HG03139 (cell line): ENCODE data around the gene SF3A1.

Source experiments
- ATAC-seq: cut with Tn5 transposase; IDR thresholded peaks from one replicate; pipeline ENCODE4 v1.9.1; 2021; ENCODE audit not compliant: unreplicated experiment

Gene SF3A1

GRCh38 chr22:30325724-30326254 lies 30.9 kb downstream of the SF3A1 start:
- no peak for ATAC-seq

GRCh38 chr22:30325065-30325720 lies 31.5 kb downstream of the SF3A1 start:
- no peak for ATAC-seq

DNA sequence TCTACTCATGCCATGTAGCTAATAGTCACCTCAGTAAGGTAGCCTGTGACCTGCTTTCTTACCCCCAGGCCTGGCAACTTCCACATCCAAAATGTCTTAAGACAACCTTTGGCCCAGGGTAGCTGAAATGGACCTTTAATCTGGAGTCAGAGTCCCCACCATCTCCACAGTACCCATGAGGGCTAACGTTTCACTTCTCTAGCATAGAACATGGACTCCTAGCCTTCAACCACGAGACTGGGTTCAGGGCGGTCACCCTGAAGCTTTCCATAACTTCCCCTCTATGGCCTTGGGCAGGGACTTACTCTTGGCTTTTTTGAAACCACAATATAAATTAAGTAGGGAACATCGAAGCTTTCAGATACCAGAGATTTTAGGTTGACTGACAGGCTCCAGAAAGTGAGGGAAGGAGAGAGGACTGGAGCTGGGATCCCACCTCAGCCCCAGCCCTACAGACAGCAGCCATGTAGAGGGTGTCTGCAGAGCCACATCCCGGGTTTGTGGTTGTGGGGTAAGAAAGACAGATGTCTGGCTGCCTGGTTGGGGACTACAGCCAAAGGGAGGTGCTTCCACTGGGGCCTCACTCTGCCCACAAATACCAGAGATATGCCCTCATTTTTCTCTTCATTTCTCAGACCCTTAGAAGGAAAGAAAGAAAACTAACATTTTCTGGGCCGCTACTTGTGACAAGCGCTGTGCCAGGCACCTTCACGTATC lies 32.5 kb downstream of the SF3A1 start:
- ATAC-seq = no peak

DNA sequence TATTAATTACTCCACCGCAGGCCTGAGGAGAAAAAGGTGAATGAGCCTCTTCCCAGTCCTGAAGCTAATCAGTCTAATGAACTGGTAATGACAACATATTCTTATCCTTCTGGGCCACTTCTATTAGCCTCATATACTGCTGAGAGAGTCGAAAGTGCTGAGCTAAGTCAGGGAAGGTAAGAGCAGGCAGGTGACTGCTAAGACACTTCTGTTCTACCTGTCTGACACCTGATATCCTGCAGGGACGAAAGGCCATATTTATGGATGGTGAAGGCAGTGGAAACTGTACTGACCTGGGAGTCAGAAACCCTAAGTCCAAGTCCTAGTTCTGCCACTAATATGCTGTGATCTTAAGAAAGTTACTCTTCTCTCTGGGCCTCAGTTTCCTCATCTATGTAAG lies 33.4 kb downstream of the SF3A1 start:
- ATAC-seq = no peak

DNA sequence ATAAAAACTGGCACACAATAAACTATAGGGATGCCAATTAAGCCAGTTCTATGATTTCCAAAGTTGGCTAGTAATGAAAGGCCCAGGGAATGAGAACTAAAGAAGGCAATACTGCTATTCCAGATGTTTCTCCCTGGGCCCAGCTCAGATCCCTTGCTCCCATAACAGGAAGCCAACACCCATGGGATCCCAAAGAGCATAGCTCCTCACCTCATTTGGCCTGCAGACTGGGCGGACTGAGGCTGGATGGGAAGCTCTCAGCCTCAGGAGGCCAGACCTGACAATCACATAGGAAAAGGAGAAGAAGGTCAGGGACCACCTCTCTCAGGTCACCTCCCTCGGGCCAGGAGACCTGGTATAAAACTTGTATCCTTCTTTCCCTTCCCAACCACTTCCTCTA lies 35.2 kb downstream of the SF3A1 start:
- ATAC-seq = no peak

DNA sequence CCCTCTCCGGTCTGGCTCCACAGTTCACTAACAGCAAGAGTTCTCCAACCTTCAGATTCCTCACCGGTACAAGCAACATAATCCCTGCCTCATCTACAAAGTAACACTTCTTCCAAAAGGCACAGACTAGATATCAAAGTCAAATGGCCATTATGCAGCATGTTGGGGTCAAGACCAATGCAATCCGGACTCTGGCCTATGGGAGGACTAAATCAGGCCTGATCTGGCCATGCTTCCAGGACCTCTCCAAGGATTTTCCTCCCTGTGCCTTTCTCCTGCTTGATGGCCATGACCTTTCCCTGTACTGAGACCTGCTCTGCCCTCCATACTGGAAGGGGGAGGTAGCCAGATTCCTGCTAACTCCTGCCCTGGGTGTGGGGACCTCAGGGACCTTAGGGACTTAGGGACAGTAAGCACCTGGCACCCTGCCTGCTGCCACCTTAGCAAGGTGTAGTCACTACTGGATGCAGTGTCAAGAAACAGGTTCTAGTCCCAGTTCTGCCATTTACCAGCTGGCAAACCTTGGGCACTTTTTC lies 36.6 kb downstream of the SF3A1 start:
- no peak for ATAC-seq

DNA sequence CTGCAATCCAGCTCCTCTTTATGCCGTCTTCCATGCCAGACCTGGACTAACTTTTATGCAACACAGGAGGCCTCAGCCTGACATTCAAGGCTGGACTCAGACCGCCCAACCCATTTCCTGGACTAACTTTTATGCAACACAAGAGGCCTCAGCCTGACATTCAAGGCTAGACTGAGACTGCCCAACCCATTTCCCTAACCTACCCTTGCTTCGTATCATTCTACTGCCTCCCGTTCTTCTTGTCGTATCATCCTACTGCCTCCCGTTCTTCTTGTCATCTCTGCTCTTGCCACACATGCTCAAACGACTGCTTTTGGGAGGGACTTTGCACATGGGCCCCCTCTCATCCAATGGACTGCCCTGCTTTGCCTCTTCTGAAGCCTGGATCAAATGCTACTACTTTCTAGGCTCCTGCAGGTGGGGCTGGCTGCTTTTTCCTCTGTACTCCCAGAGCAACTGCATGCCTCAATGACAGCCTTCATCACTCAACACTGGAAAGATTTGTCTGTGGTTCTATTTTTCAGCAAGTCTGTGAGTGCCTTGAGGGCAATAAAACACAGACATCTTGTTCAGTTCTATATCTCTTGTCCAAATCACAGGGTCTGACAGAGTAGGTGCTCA lies 37.8 kb downstream of the SF3A1 start:
- ATAC-seq = no peak

GRCh38 chr22:30317778-30318177 lies 38.9 kb downstream of the SF3A1 start:
- ATAC-seq = no peak

DNA sequence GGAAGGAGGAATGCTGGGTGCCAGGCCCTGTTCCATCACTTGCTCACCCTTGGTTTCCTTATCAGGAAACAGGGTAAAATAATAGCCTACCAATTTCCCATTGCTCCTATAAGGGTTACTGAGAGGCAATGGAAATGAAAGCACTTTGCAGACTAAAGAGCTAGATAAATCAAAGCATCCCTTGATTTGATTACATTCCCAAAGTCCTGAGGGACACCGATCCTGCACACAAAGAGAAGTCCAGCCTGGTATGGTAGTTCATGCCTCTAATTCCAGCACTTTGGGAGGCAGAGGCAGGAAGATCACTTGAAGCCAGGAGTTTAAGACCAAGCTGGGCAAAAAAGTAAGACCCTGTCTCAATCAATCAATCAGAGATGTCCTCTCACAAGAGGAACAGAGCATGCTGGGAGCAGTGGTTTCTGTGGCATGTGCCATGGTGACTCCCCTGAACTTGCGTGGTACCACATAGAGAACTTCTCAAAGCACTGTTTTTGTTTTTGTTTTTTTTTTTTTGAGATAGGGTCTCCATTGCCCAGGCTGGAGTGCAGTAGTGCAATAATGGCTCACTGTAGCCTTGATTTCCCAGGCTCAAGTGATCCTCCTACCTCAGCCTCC lies 40.6 kb downstream of the SF3A1 start:
- ATAC-seq = no peak

- ATAC-seq = no peak
Observed at GRCh38 chr22:30314915-30315314, 41.8 kb downstream of the SF3A1 start.

DNA sequence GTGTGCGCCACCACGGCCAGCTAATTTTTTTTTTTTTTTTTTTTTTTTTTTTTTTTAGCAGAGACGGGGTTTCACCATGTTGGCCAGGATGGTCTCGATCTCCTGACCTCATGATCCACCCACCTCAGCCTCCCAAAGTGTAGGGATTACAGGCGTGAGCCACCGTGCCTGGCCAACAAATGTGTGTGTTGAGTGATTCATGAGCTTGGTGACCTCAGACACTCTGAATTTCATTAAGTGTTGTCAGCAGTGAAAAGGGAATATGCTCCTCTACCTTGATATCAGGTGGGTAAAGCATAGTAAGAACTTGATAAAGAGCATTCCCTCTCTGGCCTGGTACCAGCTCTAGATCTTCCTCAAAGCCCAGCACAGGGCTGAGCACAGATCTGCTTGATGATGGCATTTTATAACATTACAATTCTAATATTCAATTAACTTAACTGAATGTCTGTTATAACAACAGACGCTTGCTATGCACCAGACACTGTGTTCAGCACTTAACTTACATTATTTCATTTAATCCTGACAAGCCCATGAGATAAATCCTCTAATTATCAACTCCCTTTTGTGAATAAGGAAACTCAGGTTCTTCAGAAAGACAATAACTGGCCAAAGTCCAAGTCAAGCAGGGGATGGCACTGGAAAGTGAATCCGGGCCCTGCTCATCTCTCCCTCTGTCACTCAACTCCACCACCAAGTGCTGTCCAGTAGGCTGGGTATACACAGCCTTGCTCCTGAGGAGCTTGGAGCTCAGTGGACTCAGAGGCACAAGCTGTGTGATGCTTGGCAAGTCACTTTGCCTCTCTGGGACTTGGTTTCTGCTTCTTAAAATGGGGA lies 42.9 kb downstream of the SF3A1 start:
- no peak for ATAC-seq

DNA sequence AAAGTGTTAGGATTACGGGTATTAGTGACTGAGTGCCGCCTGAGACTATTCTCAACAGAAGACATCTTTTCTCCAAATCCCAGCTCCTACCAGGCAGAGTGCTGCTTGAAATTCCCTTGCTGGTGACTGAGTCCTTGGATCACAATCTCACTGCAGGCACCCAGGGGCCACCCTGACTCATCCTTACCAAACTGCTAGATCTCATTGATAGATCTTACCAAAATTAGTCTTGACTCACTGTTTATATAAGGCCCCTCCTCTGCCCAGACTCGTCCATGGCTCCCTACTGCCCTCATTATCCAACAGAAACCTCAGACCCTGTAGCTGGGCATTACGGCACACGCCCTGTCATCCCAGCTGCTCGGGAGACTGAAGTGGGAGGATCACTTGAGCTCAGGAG lies 44.6 kb downstream of the SF3A1 start:
- ATAC-seq = no peak

GRCh38 chr22:30310881-30311771 lies 45.6 kb downstream of the SF3A1 start:
- no peak for ATAC-seq

DNA sequence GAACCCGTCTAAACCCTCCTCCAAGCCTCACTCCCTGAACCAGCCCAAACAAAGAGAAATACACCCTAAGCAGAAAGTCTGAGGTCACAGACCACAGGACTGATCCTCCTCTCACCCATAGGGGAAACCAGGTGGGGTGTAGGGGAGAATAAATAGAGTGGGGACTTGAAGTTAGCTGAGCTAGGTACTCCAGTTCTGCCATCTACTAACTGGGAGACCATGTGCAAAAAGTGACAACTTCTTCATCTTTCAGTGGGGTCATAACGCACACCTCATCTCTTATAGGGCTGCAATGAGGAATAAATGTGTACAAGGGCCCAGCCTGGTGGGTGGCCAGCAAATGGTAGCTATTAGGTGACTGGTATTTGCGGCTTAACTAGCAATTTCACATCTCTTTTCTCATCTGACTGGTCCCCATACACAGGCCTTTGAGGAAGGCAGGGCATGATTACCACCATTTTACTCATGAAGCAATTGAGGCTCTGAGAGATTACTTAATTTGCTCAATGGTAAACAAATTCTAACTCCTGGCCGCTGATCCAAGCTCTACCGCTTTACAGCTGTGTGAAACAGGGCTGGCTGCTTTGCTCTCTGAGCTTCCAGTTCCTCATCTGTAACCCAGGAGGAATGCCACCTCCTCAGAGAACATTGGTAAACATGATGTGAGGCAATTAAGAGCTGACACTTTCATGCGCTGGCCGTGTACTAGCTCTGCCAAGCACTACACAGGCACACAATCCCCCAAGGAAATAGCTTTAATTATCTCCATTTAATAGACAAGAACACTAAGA lies 46.5 kb downstream of the SF3A1 start:
- ATAC-seq = no peak

GRCh38 chr22:30308518-30309230 lies 48.0 kb downstream of the SF3A1 start:
- ATAC-seq = no peak

DNA sequence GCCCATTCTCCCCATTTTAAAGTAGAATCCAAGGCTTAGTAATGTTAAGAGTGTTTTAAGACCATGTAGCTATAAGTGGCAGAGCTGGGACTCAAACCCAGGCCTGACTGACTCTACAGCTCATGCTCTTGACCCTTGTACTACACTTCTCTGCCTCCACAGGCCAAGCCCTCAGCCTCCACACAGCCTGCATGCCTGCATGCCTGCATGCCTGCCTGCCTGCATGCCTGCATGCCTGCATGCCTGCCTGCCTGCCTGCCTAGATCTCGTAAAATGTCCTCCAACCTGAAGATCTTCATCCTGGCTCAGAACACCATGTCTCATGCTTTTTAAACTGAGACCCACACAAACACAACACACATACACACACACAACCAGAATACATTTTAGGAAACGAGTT lies 48.6 kb downstream of the SF3A1 start:
- ATAC-seq = no peak

GRCh38 chr22:30307041-30307574 lies 49.6 kb downstream of the SF3A1 start:
- ATAC-seq = no peak

GRCh38 chr22:30306627-30307011 lies 50.1 kb downstream of the SF3A1 start:
- ATAC-seq = no peak
